ENCODE measurements around the gene UPK1A.
"Not testable (repeated sequence)": the region's sequence is repeated elsewhere in the genome, so short reads cannot be mapped to it uniquely, and the experiment has no call there.

Gene UPK1A

DNA sequence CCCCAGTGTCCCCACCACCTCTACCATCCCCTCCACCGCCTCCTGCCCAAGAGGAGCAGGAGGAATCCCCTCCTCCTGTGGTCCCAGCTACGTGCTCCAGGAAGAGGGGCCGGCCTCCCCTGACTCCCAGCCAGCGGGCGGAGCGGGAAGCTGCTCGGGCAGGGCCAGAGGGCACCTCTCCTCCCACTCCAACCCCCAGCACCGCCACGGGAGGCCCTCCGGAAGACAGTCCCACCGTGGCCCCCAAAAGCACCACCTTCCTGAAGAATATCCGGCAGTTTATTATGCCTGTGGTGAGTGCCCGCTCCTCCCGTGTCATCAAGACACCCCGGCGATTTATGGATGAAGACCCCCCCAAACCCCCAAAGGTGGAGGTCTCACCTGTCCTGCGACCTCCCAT, 54.3 kb downstream of the UPK1A start:
- no peak overlapping the region for H3K27ac ChIP-seq
- TF ChIP-seq, protein P1, sequence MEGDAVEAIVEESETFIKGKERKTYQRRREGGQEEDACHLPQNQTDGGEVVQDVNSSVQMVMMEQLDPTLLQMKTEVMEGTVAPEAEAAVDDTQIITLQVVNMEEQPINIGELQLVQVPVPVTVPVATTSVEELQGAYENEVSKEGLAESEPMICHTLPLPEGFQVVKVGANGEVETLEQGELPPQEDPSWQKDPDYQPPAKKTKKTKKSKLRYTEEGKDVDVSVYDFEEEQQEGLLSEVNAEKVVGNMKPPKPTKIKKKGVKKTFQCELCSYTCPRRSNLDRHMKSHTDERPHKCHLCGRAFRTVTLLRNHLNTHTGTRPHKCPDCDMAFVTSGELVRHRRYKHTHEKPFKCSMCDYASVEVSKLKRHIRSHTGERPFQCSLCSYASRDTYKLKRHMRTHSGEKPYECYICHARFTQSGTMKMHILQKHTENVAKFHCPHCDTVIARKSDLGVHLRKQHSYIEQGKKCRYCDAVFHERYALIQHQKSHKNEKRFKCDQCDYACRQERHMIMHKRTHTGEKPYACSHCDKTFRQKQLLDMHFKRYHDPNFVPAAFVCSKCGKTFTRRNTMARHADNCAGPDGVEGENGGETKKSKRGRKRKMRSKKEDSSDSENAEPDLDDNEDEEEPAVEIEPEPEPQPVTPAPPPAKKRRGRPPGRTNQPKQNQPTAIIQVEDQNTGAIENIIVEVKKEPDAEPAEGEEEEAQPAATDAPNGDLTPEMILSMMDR (conservative IDR thresholded peaks at IDR 0.05): no peak

DNA sequence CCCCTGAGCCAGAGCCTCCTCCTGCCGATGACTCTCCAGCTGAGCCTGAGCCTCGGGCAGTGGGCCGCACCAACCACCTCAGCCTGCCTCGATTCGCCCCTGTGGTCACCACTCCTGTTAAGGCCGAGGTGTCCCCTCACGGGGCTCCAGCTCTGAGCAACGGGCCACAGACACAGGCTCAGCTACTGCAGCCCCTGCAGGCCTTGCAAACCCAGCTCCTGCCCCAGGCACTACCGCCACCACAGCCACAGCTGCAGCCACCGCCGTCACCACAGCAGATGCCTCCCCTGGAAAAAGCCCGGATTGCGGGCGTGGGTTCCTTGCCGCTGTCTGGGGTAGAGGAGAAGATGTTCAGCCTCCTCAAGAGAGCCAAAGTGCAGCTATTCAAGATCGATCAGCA, 55.1 kb downstream of the UPK1A start:
- TF ChIP-seq, protein P1 (conservative IDR thresholded peaks at IDR 0.05): no peak
- peak overlapping the region; percentile 14; the same call in 1 of the 2 replicates for H3K27ac ChIP-seq

DNA sequence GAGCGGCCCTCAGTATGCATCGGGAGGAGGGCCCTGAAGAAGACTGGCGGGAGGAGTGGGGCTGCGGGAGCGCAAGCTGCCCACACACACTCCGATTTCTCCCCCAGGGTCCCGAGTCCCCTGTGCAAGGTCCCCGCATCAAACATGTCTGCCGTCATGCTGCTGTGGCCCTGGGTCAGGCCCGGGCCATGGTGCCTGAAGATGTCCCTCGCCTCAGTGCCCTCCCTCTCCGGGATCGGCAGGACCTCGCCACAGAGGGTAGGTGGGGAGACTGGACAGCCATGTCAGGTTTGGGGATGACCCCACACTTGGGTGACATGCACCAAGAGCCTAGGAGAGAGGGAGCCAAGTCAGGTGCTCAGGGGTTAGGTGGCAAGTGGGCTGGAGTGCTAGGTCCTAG, 56.1 kb downstream of the UPK1A start:
- TF ChIP-seq, protein P1 (conservative IDR thresholded peaks at IDR 0.05): no peak
- no peak overlapping the region for H3K27ac ChIP-seq

DNA sequence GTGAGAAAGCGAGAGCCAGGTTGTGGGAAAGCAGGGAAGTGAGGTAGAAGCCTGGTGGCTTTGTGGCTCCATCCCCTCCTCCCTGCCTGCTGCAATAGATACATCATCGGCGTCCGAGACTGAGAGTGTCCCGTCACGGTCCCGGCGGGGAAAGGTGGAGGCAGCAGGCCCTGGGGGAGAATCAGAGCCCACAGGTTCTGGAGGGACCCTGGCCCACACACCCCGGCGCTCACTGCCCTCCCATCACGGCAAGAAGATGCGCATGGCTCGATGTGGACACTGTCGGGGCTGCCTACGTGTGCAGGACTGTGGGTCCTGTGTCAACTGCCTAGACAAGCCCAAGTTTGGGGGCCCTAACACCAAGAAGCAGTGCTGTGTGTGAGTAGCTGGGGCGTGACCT, 56.6 kb downstream of the UPK1A start:
- no peak overlapping the region for H3K27ac ChIP-seq
- TF ChIP-seq, protein P1 (conservative IDR thresholded peaks at IDR 0.05): no peak

DNA sequence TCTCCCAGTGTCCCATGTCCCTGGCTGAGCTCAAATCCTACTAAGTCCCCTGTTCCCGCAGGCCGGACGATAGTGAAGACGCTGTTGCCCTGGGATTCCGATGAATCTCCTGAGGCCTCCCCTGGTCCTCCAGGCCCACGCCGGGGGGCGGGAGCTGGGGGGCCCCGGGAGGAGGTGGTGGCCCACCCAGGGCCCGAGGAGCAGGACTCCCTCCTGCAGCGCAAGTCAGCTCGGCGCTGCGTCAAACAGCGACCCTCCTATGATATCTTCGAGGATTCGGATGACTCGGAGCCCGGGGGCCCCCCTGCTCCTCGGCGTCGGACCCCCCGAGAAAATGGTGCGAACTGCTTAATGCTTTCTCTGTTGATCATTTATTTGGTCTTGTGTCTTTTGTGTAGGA, 57.4 kb downstream of the UPK1A start:
- TF ChIP-seq, protein P1 (conservative IDR thresholded peaks at IDR 0.05): no peak

DNA sequence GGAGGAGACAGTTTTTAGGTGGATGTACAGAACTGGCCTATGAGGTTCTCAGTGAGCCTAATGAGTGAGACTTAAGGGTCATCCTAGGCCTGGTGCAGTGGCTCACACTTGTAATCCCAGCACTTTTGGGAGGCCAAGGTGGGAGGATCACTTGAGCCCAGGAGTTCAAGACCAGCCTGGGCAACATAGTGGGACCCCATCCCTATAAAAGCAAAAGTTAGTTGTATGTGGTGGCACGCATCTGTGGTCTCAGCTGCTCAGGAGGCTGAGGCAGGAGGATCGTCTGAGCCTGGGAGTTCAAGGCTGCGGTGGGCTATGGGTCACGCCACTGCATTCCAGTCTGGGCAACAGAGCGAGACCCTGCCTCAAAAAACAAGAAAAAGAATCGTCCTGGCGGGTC, 57.8 kb downstream of the UPK1A start:
- not testable (repeated sequence) for H3K27ac ChIP-seq

More for the DNA sequence above, 57.4 kb downstream of the UPK1A start:
- H3K27ac ChIP-seq: no peak overlapping the region

DNA sequence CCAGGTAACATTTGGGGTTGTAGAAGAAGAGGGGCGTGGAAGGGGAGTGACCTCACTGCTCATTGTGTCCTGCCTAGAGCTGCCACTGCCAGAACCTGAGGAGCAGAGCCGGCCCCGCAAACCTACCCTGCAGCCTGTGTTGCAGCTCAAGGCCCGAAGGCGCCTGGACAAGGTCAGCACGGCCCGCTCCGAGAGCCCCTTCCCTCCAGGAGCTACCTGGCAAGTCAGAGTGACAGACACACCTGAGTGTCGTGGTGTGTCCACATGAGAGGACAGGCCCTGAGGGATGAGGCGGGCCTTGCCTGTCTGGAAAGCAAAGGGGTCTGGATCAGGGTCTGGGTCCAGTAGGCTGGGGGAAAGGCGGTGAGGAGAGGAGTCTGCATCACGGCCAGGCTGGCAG, 58.2 kb downstream of the UPK1A start:
- H3K27ac ChIP-seq: no peak overlapping the region
- TF ChIP-seq, protein P1 (conservative IDR thresholded peaks at IDR 0.05): no peak

DNA sequence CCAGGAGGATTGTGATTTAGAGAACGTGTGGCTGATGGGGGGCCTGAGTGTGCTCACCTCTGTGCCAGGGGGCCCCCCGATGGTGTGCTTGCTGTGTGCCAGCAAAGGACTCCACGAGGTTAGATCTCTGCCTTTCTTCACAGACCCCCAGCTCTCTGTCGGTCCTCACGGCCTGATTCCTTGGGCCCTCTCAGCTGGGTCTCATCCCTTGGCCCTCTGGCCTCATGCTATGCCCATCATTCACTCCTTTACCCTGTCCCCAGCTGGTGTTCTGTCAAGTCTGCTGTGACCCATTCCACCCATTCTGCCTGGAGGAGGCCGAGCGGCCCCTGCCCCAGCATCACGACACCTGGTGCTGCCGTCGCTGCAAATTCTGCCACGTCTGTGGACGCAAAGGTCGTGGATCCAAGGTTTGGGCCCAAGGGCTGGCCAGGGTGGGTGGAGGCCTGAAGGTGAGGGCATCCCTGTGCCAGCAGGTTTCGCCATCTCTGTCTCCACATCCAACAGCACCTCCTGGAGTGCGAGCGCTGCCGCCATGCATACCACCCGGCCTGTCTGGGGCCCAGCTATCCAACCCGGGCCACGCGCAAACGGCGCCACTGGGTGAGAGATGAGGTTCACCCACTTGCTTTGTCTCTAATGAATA, 59.0 kb downstream of the UPK1A start:
- no peak overlapping the region for H3K27ac ChIP-seq
- TF ChIP-seq, protein P1 (conservative IDR thresholded peaks at IDR 0.05): no peak

Measured in VCaP (cell line).